HepG2 (cell line): ENCODE measurements around the gene TCEA3. TPM values are rescaled to one million over a fixed set of nuclear protein-coding genes. Genes with fewer than 3 reads are reported as not detected.

Experiments
- BHLHE40 ChIP-seq: IDR thresholded peaks from 2 replicates; pipeline ENCODE4 v1.6.1; 2011; ENCODE audit warnings: low read length, improper control_type of control experiment
- GABPA ChIP-seq, 2 experiments: IDR thresholded peaks; 2 replicates each; pipeline ENCODE4 v1.6.1; 2011 to 2016; ENCODE audit warnings: low read depth in 2 of 2, low read length in 1 of 2, missing biosample characterization in 1 of 2, missing genetic modification characterization in 1 of 2
- HDAC6 ChIP-seq: fragments of 200-600 bp; sonication (generic); IDR thresholded peaks from 2 replicates; pipeline ENCODE4 v1.7.0; 2017; ENCODE audit warnings: mild to moderate bottlenecking, antibody characterized with exemption, low read length, low read depth
- JARID2 ChIP-seq: sonication (generic); formaldehyde crosslinking; IDR thresholded peaks from 2 replicates; pipeline ENCODE4 v1.8.1; 2023; ENCODE audit warnings: missing genetic modification reagents, inconsistent platforms; ENCODE audit not compliant: insufficient replicate concordance
- MTF2 ChIP-seq: sonication (generic); formaldehyde crosslinking; IDR thresholded peaks from 2 replicates; pipeline ENCODE4 v1.5.0; 2020; ENCODE audit warnings: missing genetic modification reagents, borderline replicate concordance
- NFKB2 ChIP-seq: sonication (generic); formaldehyde crosslinking; IDR thresholded peaks from 2 replicates; pipeline ENCODE4 v1.4.0; 2020; ENCODE audit warnings: missing genetic modification reagents, borderline replicate concordance
- NFKBIZ ChIP-seq: IDR thresholded peaks from 2 replicates; pipeline ENCODE4 v1.6.1; 2018; ENCODE audit warnings: missing genetic modification reagents, missing compliant biosample characterization
- POLR2AphosphoS2 ChIP-seq: IDR thresholded peaks from 2 replicates; pipeline ENCODE4 v1.6.1; 2011; ENCODE audit warnings: low read depth, low read length, improper control_type of control experiment
- POLR2G ChIP-seq: fragments of 200-400 bp; formaldehyde crosslinking; IDR thresholded peaks from 2 replicates; pipeline ENCODE4 v1.6.1; 2018; ENCODE audit warnings: mild to moderate bottlenecking, low read depth, low read length, moderate library complexity
- RBFOX2 ChIP-seq: fragments of 200-400 bp; formaldehyde crosslinking; IDR thresholded peaks from 2 replicates; pipeline ENCODE4 v1.6.1; 2017; ENCODE audit warnings: low read depth, mild to moderate bottlenecking, low read length
- REPIN1 ChIP-seq: sonication (generic); formaldehyde crosslinking; IDR thresholded peaks from 2 replicates; pipeline ENCODE4 v1.8.0; 2022; ENCODE audit warnings: missing genetic modification reagents, low read depth, mild to moderate bottlenecking, borderline replicate concordance
- SNAPC2 ChIP-seq: sonication (generic); formaldehyde crosslinking; IDR thresholded peaks from 2 replicates; pipeline ENCODE4 v1.8.1; 2022; ENCODE audit warnings: mild to moderate bottlenecking, missing genetic modification reagents
- TP53 ChIP-seq: sonication (generic); formaldehyde crosslinking; conservative IDR thresholded peaks from 2 replicates; pipeline ENCODE4 v1.4.0; 2020; ENCODE audit warnings: missing genetic modification reagents
- ZNF10 ChIP-seq: sonication (generic); formaldehyde crosslinking; IDR thresholded peaks from 2 replicates; pipeline ENCODE4 v1.4.0; 2020; ENCODE audit warnings: mild to moderate bottlenecking, low read depth, missing genetic modification reagents, borderline replicate concordance
- ZNF44 ChIP-seq: sonication (generic); formaldehyde crosslinking; IDR thresholded peaks from 2 replicates; pipeline ENCODE4 v1.5.1; 2020; ENCODE audit warnings: mild to moderate bottlenecking, missing genetic modification reagents
- ZNF549 ChIP-seq: sonication (generic); formaldehyde crosslinking; IDR thresholded peaks from 2 replicates; pipeline ENCODE4 v1.5.0; 2020; ENCODE audit warnings: missing genetic modification reagents
- ZNF558 ChIP-seq: sonication (generic); formaldehyde crosslinking; IDR thresholded peaks from 2 replicates; pipeline ENCODE4 v1.9.0; 2022; ENCODE audit warnings: mild to moderate bottlenecking, missing genetic modification reagents, borderline replicate concordance
- polyA plus RNA-seq, 8 experiments: library from polyadenylated mRNA; depleted of rRNA in 3 of 8; stranded (reverse) in 7 of 8; unstranded in 1 of 8; fragments of >200 nt; fragmentation: Illumina TruSeq in 4 of 8; extraction: Trizol in 4 of 8; gene quantifications; 2 replicates each; pipeline versions ENCODE4 v1.2.1 to v1.2.3, GENCODE V29; 2011 to 2016; ENCODE audit warnings: low read depth in 4 of 8, missing spikeins in 1 of 8, mixed read lengths in 1 of 8; ENCODE audit not compliant: insufficient read depth in 1 of 8
- total RNA-seq, 5 experiments: library from RNA; depleted of rRNA; stranded (reverse); fragments of >200 nt; fragmentation: Illumina TruSeq; extraction: Trizol; gene quantifications; 2 replicates each; pipeline ENCODE4 v1.2.3, GENCODE V29; 2016; ENCODE audit warnings: low read depth in 1 of 5
- TF ChIP-seq, protein P1 (sequence below): sonication (generic); formaldehyde crosslinking; conservative IDR thresholded peaks from 2 replicates; pipeline ENCODE4 v1.4.0; 2020; ENCODE audit warnings: mild to moderate bottlenecking, missing genetic modification reagents, moderate library complexity
- TF ChIP-seq, protein P2 (sequence below): IDR thresholded peaks from 2 replicates; pipeline ENCODE4 v1.6.1; 2016; ENCODE audit warnings: low read depth, control low read depth
- TF ChIP-seq, protein P3 (sequence below): sonication (generic); formaldehyde crosslinking; IDR thresholded peaks from 2 replicates; pipeline ENCODE4 v1.5.0; 2020; ENCODE audit warnings: missing genetic modification reagents
- TF ChIP-seq, protein P4 (sequence below), 2 experiments: sonication (generic) in 1 of 2; formaldehyde crosslinking in 1 of 2; IDR thresholded peaks; 2 replicates each; pipeline versions ENCODE4 v1.5.1 to v1.6.1; 2011 to 2020; ENCODE audit warnings: borderline replicate concordance in 1 of 2, low read depth in 1 of 2, low read length in 1 of 2, mild to moderate bottlenecking in 1 of 2, missing genetic modification reagents in 1 of 2, moderate library complexity in 1 of 2

The TCEA3 gene
- total and polyA plus RNA-seq, 2 of the 13 experiments (the other 11 are each of a cell fraction or from before 2014, with no cell fraction given), result 55.5 to 84.6 TPM

DNA sequence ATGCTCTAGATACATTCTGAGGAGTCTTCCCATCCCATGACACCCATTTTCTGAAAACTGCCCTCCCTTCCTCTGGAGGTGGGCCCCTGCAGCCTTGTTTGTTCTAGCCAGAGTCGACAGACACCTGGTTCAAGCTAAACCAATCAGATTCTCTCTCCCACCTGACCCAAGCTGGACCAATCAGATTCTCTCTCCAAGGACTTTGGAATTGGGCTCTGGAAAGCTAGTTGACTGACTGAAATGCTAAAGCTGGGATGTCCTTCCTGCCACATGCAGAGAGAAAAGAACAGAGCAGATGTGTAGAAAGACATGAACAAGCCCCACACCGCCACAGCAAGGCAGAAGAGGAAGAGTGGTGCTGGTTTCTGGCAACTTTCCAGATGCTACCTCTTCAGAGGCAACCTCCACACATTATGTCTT, 34.8 kb upstream of the TCEA3 start (continued):
- TF ChIP-seq, protein P1, sequence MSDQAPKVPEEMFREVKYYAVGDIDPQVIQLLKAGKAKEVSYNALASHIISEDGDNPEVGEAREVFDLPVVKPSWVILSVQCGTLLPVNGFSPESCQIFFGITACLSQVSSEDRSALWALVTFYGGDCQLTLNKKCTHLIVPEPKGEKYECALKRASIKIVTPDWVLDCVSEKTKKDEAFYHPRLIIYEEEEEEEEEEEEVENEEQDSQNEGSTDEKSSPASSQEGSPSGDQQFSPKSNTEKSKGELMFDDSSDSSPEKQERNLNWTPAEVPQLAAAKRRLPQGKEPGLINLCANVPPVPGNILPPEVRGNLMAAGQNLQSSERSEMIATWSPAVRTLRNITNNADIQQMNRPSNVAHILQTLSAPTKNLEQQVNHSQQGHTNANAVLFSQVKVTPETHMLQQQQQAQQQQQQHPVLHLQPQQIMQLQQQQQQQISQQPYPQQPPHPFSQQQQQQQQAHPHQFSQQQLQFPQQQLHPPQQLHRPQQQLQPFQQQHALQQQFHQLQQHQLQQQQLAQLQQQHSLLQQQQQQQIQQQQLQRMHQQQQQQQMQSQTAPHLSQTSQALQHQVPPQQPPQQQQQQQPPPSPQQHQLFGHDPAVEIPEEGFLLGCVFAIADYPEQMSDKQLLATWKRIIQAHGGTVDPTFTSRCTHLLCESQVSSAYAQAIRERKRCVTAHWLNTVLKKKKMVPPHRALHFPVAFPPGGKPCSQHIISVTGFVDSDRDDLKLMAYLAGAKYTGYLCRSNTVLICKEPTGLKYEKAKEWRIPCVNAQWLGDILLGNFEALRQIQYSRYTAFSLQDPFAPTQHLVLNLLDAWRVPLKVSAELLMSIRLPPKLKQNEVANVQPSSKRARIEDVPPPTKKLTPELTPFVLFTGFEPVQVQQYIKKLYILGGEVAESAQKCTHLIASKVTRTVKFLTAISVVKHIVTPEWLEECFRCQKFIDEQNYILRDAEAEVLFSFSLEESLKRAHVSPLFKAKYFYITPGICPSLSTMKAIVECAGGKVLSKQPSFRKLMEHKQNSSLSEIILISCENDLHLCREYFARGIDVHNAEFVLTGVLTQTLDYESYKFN (CRISPR knock-in tag), result peak; percentile 71
- TF ChIP-seq ZNF558 (CRISPR knock-in tag) (no peak), ZNF44 (CRISPR knock-in tag) (no peak), SNAPC2 (CRISPR knock-in tag) (peak; percentile 52; the same call in 1 of the 2 replicates), NFKBIZ (CRISPR knock-in tag) (no peak), GABPA (IDR thresholded peaks at IDR 0.05; ENCODE audit: low read depth, low read length) (no peak), GABPA (CRISPR knock-in tag; IDR thresholded peaks at IDR 0.05; ENCODE audit: low read depth) (0 out of 2 replicates have a peak, but pooled peaks have one; percentile 25), POLR2G (peak; percentile 63), ZNF549 (no peak), RBFOX2 (0 out of 2 replicates have a peak, but pooled peaks have one; percentile 36), BHLHE40 (no peak), MTF2 (no peak), HDAC6 (no peak), NFKB2 (CRISPR knock-in tag) (no peak), POLR2AphosphoS2 (no peak), ZNF10 (CRISPR knock-in tag) (no peak), JARID2 (CRISPR knock-in tag) (no peak), TP53 (no peak), REPIN1 (CRISPR knock-in tag) (peak; percentile 38; the same call in 1 of the 2 replicates)
- TF ChIP-seq, protein P2, sequence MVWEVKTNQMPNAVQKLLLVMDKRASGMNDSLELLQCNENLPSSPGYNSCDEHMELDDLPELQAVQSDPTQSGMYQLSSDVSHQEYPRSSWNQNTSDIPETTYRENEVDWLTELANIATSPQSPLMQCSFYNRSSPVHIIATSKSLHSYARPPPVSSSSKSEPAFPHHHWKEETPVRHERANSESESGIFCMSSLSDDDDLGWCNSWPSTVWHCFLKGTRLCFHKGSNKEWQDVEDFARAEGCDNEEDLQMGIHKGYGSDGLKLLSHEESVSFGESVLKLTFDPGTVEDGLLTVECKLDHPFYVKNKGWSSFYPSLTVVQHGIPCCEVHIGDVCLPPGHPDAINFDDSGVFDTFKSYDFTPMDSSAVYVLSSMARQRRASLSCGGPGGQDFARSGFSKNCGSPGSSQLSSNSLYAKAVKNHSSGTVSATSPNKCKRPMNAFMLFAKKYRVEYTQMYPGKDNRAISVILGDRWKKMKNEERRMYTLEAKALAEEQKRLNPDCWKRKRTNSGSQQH, result peak; percentile 70; the same call in 1 of the 2 replicates
- TF ChIP-seq, protein P3, sequence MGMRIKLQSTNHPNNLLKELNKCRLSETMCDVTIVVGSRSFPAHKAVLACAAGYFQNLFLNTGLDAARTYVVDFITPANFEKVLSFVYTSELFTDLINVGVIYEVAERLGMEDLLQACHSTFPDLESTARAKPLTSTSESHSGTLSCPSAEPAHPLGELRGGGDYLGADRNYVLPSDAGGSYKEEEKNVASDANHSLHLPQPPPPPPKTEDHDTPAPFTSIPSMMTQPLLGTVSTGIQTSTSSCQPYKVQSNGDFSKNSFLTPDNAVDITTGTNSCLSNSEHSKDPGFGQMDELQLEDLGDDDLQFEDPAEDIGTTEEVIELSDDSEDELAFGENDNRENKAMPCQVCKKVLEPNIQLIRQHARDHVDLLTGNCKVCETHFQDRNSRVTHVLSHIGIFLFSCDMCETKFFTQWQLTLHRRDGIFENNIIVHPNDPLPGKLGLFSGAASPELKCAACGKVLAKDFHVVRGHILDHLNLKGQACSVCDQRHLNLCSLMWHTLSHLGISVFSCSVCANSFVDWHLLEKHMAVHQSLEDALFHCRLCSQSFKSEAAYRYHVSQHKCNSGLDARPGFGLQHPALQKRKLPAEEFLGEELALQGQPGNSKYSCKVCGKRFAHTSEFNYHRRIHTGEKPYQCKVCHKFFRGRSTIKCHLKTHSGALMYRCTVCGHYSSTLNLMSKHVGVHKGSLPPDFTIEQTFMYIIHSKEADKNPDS (CRISPR knock-in tag), result no peak
- TF ChIP-seq, protein P4, sequence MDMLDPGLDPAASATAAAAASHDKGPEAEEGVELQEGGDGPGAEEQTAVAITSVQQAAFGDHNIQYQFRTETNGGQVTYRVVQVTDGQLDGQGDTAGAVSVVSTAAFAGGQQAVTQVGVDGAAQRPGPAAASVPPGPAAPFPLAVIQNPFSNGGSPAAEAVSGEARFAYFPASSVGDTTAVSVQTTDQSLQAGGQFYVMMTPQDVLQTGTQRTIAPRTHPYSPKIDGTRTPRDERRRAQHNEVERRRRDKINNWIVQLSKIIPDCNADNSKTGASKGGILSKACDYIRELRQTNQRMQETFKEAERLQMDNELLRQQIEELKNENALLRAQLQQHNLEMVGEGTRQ (IDR thresholded peaks at IDR 0.05; ENCODE audit: low read depth, low read length), result peak; percentile 79
- TF ChIP-seq, protein P4 (CRISPR knock-in tag; IDR thresholded peaks at IDR 0.05; ENCODE audit: borderline replicate concordance), result peak; percentile 85; the same call in 1 of the 2 replicates
